Mucosa of descending colon (tissue), 3 donors: ENCODE results near the gene PLS1. TPM values are rescaled to one million over a fixed set of nuclear protein-coding genes. Genes with fewer than 3 reads are reported as not detected.

Experiments used
- ATAC-seq: fragments of 200-7000 bp; cut with Tn5 transposase; one replicate; pipeline ENCODE4 v1.9.1; 2020; ENCODE audit warnings: mild to moderate bottlenecking, moderate library complexity
- DNase-seq, 3 donors: peaks; one replicate each; pipeline ENCODE4 v3.0.0-alpha.2; 2020
- H3K36me3 ChIP-seq: fragments of 200-600 bp; one replicate; pipeline ENCODE4 v1.8.0; 2021; ENCODE audit warnings: low read depth, mild to moderate bottlenecking
- H3K4me1 ChIP-seq: fragments of 200-600 bp; one replicate; pipeline ENCODE4 v1.8.0; 2021; ENCODE audit warnings: low read depth, mild to moderate bottlenecking
- H3K4me3 ChIP-seq: fragments of 200-600 bp; one replicate; pipeline ENCODE4 v1.8.0; 2021; ENCODE audit warnings: mild to moderate bottlenecking
- H3K9me3 ChIP-seq: fragments of 200-600 bp; one replicate; pipeline ENCODE4 v1.8.0; 2021; ENCODE audit warnings: mild to moderate bottlenecking
- CTCF ChIP-seq: fragments of 200-600 bp; IDR thresholded peaks from one replicate; pipeline ENCODE4 v1.8.0; 2022; ENCODE audit warnings: antibody characterized with exemption, mild to moderate bottlenecking
- intact Hi-C, 2 donors: fragments of 100-400 bp; cut with DNase I in 1 of 2; cut with micrococcal nuclease in 1 of 2; formaldehyde crosslinking; loops; one replicate each; pipeline versions ENCODE4 v1.11.0 to v1.11.1; 2022; cut with DNase I, micrococcal nuclease
- total RNA-seq, 3 donors: library from RNA; stranded (reverse); fragmentation: NEBNext Ultra II Directional in 2 of 3; extraction: Animal tissue kit (Norgen Biotek cat#: 25700) in 2 of 3; gene quantifications; one replicate each; pipeline versions ENCODE4 v1.2.1 to v1.2.4, GENCODE V29; 2021 to 2023
- donor health status: DM: no; HTN: no; CAD: no; lungs with moderate emphysema.
- donor health status: DM: no; HTN: no; CAD: no.
- donor health status: DM: no; HTN: yes; CAD: no.

Gene PLS1
- total RNA-seq, 3 donors from 2014 or later: 235 to 448 (median 442) TPM

- Histone ChIP-seq H3K4me3 (no peak overlapping the region), H3K4me1 (peaks cover 22% of the 10 kb centered on the region), H3K36me3 (no peaks in the 10 kb centered on the region), H3K9me3 (no peaks in the 10 kb centered on the region)
- intact Hi-C loops: no loop called here
- DNase-seq (no peak), ATAC-seq (peak; percentile 13)
- TF ChIP-seq CTCF: no peak
These were observed 64.2 kb downstream of the PLS1 start for GRCh38 chr3:142660383-142660782.

- no peaks in the 10 kb centered on the region for H3K36me3 ChIP-seq
- no peaks in the 10 kb centered on the region for H3K9me3 ChIP-seq
- H3K4me1 ChIP-seq: peaks cover 18% of the 10 kb centered on the region
- no peak for TF ChIP-seq CTCF
- DNase-seq (no peak), ATAC-seq (no peak)
- intact Hi-C loops: no loop called here
- no peak overlapping the region for H3K4me3 ChIP-seq
These were observed 64.7 kb downstream of the PLS1 start for GRCh38 chr3:142660893-142661292.

DNA sequence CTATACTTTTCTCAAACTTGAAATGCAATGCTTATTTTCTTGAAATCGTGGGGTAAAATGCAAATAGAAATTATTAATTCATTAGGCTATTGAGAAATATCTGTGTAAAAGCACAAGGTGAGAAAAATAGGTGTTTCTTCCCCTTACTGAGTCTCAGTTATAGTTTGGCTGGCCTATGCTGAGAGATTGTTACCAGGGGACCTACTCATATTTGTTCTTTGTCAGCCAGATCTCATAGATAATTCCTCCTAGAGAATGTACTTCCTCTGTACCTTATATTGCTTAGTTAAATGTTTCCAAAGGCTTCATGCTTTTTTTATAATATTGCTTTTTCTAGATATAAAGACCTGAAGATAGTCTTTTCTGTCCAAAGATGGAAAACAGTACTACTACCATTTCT, 67.7 kb downstream of the PLS1 start:
- ATAC-seq (peak; percentile 71), DNase-seq (no peak)
- H3K9me3 ChIP-seq: no peaks in the 10 kb centered on the region
- H3K4me1 ChIP-seq: no peaks in the 10 kb centered on the region
- no peaks in the 10 kb centered on the region for H3K36me3 ChIP-seq
- TF ChIP-seq CTCF: no peak
- no peak overlapping the region for H3K4me3 ChIP-seq
- intact Hi-C loops: no loop called here

- peak; percentile 94 for ATAC-seq
- no peaks in the 10 kb centered on the region for H3K36me3 ChIP-seq
- H3K4me3 ChIP-seq: no peak overlapping the region
- intact Hi-C loops: no loop called here
- TF ChIP-seq CTCF: no peak
- H3K4me1 ChIP-seq: no peaks in the 10 kb centered on the region
- DNase-seq: no peak
- no peaks in the 10 kb centered on the region for H3K9me3 ChIP-seq
These were observed 68.1 kb downstream of the PLS1 start for GRCh38 chr3:142664311-142664710.

- intact Hi-C loops: no loop called here
These were observed 68.6 kb downstream of the PLS1 start for GRCh38 chr3:142664819-142665218.

More at GRCh38 chr3:142664819-142665218, 68.6 kb downstream of the PLS1 start:
- no peak for ATAC-seq
- Histone ChIP-seq H3K36me3 (no peaks in the 10 kb centered on the region), H3K4me1 (no peaks in the 10 kb centered on the region), H3K9me3 (no peaks in the 10 kb centered on the region), H3K4me3 (no peak overlapping the region)
- DNase-seq: no peak
- no peak for TF ChIP-seq CTCF
